Measurements from ENCODE around the gene NES. TPM values are rescaled to one million over a fixed set of nuclear protein-coding genes. Genes with fewer than 3 reads are reported as not detected.

Gene NES
- total RNA-seq, 1 experiment from 2014 or later = 56.3 TPM

DNA sequence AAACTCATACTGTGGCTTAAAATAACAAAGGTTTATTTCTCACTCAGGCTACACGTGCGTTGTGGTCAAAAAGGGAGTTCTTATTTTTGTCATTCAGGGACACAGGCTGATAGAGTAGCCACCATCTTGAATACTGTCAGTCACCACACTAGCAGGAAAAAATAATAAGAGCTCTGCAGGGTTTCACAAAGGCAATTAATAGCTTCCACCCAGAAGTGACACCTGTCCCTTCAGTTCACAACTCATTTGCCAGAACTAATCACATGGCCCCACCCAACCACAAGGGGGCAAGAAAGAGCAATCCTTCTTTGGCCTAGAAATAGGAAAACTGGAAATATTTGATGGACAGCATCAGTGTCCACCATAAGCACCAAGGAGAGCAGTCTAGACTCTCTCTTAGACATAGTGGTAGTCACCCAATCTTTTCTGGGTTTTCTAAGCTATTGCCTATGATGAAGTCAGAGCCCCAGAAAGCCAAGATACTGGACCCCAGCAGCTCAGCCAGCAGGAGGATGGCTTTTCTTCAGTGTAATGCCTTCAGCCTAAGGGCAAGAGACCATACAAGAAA is 49.8 kb downstream of the NES start:
- Histone ChIP-seq H3K27me3 (ENCODE audit: control insufficient read depth, insufficient read depth, low read length) (peaks cover 2% of the 10 kb centered on the region; the same call in 1 of the 2 replicates), H3K4me1 (ENCODE audit: control insufficient read depth, insufficient read depth, low read length) (peaks cover 4% of the 10 kb centered on the region), H3K9me3 (ENCODE audit: control insufficient read depth, insufficient read depth, low read depth, low read length) (no peaks in the 10 kb centered on the region), H3K36me3 (ENCODE audit: control insufficient read depth, insufficient read depth, low read length) (no peaks in the 10 kb centered on the region), H3K4me3 (ENCODE audit: low read depth in 2 of 2, low read length in 2 of 2) (no peak overlapping the region), H3K27ac (ENCODE audit: low read length) (no peak overlapping the region)
- intact Hi-C loops (cut with micrococcal nuclease; ENCODE audit: unreplicated experiment) (no loop called here), in situ Hi-C loops (cut with HindIII; ENCODE audit: low pct_unique_long_range_greater_than_20kb, low sequenced_read_pairs) (no loop called here)
- no peak for TF ChIP-seq POLR2AphosphoS5 (IDR thresholded peaks at IDR 0.05; ENCODE audit: low read depth, low read length)
- TF ChIP-seq, protein P1, sequence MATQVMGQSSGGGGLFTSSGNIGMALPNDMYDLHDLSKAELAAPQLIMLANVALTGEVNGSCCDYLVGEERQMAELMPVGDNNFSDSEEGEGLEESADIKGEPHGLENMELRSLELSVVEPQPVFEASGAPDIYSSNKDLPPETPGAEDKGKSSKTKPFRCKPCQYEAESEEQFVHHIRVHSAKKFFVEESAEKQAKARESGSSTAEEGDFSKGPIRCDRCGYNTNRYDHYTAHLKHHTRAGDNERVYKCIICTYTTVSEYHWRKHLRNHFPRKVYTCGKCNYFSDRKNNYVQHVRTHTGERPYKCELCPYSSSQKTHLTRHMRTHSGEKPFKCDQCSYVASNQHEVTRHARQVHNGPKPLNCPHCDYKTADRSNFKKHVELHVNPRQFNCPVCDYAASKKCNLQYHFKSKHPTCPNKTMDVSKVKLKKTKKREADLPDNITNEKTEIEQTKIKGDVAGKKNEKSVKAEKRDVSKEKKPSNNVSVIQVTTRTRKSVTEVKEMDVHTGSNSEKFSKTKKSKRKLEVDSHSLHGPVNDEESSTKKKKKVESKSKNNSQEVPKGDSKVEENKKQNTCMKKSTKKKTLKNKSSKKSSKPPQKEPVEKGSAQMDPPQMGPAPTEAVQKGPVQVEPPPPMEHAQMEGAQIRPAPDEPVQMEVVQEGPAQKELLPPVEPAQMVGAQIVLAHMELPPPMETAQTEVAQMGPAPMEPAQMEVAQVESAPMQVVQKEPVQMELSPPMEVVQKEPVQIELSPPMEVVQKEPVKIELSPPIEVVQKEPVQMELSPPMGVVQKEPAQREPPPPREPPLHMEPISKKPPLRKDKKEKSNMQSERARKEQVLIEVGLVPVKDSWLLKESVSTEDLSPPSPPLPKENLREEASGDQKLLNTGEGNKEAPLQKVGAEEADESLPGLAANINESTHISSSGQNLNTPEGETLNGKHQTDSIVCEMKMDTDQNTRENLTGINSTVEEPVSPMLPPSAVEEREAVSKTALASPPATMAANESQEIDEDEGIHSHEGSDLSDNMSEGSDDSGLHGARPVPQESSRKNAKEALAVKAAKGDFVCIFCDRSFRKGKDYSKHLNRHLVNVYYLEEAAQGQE (IDR thresholded peaks at IDR 0.05; ENCODE audit: insufficient read depth in 1 of 2, low read depth in 2 of 2, low read length in 1 of 2) = peak; percentile 56 to 70; a peak in 1 of 4 replicates
- TF ChIP-seq CTCF (IDR thresholded peaks at IDR 0.05) = peak; percentile 86
- CTCF ChIA-PET = interaction anchor here (0.5 to 3.0 kb wide), 10 partner anchors 12 to 233 kb away, joined by 3 to 41 read pairs (median 5); partner anchors contain the start of gene NTRK1
- no peak for ATAC-seq
- POLR2A ChIA-PET = no interaction called here
- no peak for DNase-seq (ENCODE audit: low read depth, low spot score)
- BruUV-seq (replicated peaks) = no TSS peak

DNA sequence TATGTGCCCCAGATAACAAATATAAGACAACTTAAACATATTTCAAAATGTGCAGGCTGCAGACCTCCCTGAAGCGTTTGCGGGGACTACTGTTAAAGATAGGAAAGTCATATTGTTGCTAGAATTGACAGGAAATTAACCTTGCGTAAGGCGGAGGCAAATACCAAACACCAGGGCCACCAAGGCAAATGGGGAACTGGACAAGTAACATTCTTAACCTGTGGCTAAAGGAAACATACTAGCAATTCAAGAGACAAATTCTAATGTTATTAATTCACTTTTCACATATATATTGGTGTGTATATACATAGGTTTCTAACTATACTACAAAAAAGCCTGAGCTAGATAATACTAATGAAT is 51.1 kb downstream of the NES start:
- H3K27me3 ChIP-seq (ENCODE audit: control insufficient read depth, insufficient read depth, low read length) = peaks cover 2% of the 10 kb centered on the region; the same call in 1 of the 2 replicates
- intact Hi-C loops (cut with micrococcal nuclease; ENCODE audit: unreplicated experiment) (loop anchor here (1.0 kb wide), 1 partner anchor 32 kb away; no protein-coding TSS in a partner anchor), in situ Hi-C loops (cut with HindIII; ENCODE audit: low pct_unique_long_range_greater_than_20kb, low sequenced_read_pairs) (no loop called here)
- ChIA-PET CTCF (interaction anchor here (0.7 to 3.0 kb wide), 5 partner anchors 13 to 200 kb away, joined by 3 to 41 read pairs (median 5); no protein-coding TSS in a partner anchor), POLR2A (no interaction called here)
- no peak overlapping the region for H3K4me3 ChIP-seq (ENCODE audit: low read depth in 2 of 2, low read length in 2 of 2)
- TF ChIP-seq, protein P1 (IDR thresholded peaks at IDR 0.05; ENCODE audit: insufficient read depth in 1 of 2, low read depth in 2 of 2, low read length in 1 of 2) = no peak
- TF ChIP-seq POLR2AphosphoS5 (IDR thresholded peaks at IDR 0.05; ENCODE audit: low read depth, low read length) (no peak), CTCF (IDR thresholded peaks at IDR 0.05) (no peak; the same call in none of the 2 replicates), SIN3A (IDR thresholded peaks at IDR 0.05; ENCODE audit: borderline replicate concordance, insufficient read depth, low read depth, low read length) (no peak), TCF7L2 (IDR thresholded peaks at IDR 0.05; ENCODE audit: low read depth, low read length) (no peak)
- ATAC-seq = no peak
- H3K4me1 ChIP-seq (ENCODE audit: control insufficient read depth, insufficient read depth, low read length) = peaks cover 4% of the 10 kb centered on the region
- no peak overlapping the region for H3K27ac ChIP-seq (ENCODE audit: low read length)
- no peaks in the 10 kb centered on the region for H3K9me3 ChIP-seq (ENCODE audit: control insufficient read depth, insufficient read depth, low read depth, low read length)
- no TSS peak for BruUV-seq (replicated peaks)
- DNase-seq (ENCODE audit: low read depth, low spot score) = no peak
- H3K36me3 ChIP-seq (ENCODE audit: control insufficient read depth, insufficient read depth, low read length) = no peaks in the 10 kb centered on the region
